NCI-H2081 (cell line): Measurements from ENCODE around the gene PNPLA5.
A peak's percentile ranks its signal among the peaks of the same experiment; 100 is the strongest.

Source experiments
- DNase-seq, 2 experiments: peaks; one replicate each; lab custom pipeline; 2025; lab: John Stamatoyannopoulos, UW

PNPLA5 gene

DNA sequence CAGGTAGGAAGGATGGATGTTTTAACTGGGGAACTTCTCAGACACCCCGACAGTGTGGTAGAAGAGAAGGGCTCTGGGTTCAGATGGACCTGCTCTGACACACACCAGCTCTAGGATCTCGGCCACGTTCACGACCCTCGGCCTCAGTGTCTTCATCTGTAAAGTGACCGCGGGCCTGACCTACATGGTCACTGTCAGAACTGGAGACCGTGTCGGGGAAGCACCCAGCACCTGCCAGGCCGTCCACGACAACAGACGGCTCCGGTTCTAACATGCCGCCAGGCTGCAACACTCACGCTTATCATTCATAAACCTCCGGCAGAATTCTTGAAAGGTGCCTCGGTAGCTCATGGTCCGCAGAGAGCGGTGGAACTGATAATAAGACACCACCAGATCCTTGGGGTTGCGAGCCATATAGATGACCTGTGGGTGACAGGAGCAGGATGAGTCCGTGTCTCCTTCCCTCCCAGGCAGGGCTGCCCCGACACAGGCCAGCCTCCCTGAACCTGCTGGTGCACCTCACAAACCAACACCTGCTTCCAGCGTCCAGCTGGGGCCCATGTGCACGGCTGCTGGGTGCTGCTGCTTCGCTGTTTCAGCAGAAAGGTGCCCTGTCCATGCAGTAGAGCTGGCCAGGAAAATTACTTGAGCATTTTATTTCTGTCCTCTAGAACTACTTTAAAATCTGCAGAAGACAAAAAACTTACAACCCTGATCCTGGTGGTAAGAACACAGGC, 53.1 kb downstream of the PNPLA5 start:
- no peak for DNase-seq

- no peak for DNase-seq
These were observed 53.7 kb downstream of the PNPLA5 start for GRCh38 chr22:43838161-43838560.

- no peak for DNase-seq
These were observed 54.1 kb downstream of the PNPLA5 start for GRCh38 chr22:43837666-43838065.

DNA sequence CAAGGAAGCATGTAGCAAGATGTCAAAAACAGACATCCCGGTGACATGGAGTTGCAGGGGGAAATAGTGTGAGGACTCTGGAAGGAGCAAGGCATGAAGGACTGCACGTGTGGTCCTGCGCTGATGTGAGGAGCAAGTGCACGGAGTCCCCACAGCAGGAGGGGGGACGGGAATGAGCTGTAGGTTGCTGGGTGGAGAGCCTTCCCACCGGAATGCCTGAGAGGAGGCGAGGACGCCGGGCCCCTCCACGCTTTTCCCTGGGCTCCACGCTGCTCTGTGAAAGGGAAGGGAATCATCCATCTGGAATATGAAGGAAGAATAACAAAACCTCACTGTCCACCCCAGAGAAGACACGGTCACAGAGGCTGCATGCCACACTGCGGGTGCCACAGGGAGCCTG, 56.1 kb downstream of the PNPLA5 start:
- DNase-seq = no peak

- no peak for DNase-seq
These were observed 56.6 kb downstream of the PNPLA5 start for GRCh38 chr22:43835166-43835565.

DNA sequence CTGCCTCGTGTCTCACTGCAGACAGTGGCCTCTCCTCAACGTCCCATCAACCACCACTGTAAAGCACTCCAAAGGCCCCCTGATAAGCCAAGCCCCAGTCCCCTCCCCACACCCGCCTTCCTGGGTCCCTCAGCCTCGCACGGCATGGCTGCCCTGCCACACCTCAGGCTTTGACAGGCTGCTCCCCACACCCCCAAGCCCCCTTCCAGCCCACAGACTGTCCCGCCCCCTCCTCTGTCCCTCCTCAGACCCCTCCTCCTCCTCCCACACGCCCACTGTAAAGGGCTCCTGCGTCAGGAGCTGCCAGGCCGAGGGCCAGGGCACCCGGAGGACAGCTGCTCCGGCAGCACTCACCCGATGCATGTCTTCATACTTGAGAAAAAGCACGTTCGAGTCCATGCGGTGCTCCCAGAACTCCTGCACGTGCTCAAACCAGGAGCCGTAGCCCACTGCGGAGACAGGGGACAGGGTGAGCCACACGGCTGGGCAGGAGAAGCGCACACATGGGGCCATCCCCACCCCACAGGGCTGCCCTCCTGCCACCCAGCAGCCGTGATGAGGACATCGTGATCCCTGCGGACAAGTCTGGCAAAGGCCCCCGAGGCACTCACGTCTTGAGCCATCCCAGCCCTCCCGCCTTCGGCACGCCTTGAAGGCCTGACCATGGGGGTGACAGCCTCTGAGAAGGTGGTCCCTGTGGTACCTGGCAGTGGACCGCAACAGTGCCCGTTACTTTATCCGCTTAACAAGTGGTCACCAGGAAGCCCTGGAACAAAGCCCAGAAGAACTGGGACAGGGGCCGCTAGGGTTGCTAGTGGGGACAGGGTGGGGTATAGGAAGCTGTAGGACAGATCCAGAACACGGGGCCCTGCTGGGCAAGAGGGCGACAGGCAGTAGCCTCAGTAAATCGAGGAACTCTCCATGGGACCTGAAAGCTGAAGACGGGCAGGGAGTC, 58.2 kb downstream of the PNPLA5 start:
- no peak for DNase-seq

- no peak for DNase-seq
These were observed 59.2 kb downstream of the PNPLA5 start for GRCh38 chr22:43832393-43833265.

GRCh38 chr22:43831561-43832392, 60.0 kb downstream of the PNPLA5 start:
- no peak for DNase-seq

DNA sequence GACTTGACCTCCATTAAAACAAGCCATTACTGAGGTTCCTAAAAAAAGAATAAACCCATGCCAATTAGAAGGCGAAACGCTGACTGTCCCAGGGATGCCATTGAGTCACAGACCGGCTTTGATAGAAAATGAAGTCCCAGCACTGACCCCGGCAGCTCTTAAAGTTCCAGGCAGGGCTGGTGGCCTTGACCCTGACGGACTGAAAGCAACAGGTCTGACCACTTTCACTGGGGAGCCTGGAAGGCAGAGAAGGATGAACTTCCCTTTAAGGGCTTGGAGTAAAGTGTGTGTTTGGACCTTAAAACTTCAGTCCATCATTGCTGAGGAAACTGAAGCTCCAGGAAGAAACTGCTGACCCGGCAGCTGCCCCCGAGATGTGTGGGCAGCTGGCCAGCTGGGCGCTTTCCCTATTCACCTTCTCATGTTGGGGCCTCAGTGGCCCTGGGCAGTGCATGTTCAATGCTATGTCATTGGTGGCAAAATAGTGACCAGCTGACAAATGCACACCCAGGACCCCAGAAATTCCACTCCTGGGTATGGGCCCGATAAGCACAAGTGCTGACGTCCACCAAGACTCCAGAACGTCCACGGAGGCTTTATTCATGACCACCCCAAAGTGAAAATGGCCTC, 60.8 kb downstream of the PNPLA5 start:
- DNase-seq = no peak

GRCh38 chr22:43829904-43830851, 61.6 kb downstream of the PNPLA5 start:
- DNase-seq = peak in 1 of 2 experiments; percentile 35
